HEK293 (cell line): Measurements from ENCODE around the gene HIPK4.

Experiments used
- CTCF ChIA-PET: fragments of 350-600 bp; formaldehyde crosslinking; extraction: SDS; loops from one replicate; lab custom pipeline; 2021; ENCODE audit warnings: antibody characterized with exemption; lab: Yijun Ruan, JAX
- POLR2A ChIA-PET: fragments of 300-600 bp; formaldehyde crosslinking; extraction: SDS; loops from one replicate; lab custom pipeline; 2020; ENCODE audit warnings: antibody characterized with exemption, inconsistent platforms; lab: Yijun Ruan, JAX
- H3K27ac ChIP-seq: fragments of 200-500 bp; sonication (Bioruptor generic); 2 replicates; pipeline ENCODE4 v1.5.1; 2014; ENCODE audit warnings: low read depth, low read length, control low read depth, inconsistent platforms; ENCODE audit errors: extremely low read depth
- H3K36me3 ChIP-seq, 2 experiments: fragments of 200-500 bp in 1 of 2; sonication (Bioruptor generic) in 1 of 2; 1 replicate in 1 of 2; 2 replicates in 1 of 2; pipeline ENCODE4 v1.5.1; 2014 to 2017; ENCODE audit warnings: inconsistent platforms in 2 of 2, low read length in 2 of 2; ENCODE audit not compliant: control insufficient read depth in 2 of 2, insufficient read depth in 1 of 2
- H3K4me1 ChIP-seq: fragments of 200-500 bp; sonication (Bioruptor generic); 2 replicates; pipeline ENCODE4 v1.5.1; 2014; ENCODE audit warnings: mild to moderate bottlenecking, low read length, inconsistent platforms; ENCODE audit not compliant: control insufficient read depth, insufficient read depth
- H3K4me3 ChIP-seq: 2 replicates; pipeline ENCODE4 v1.5.1; 2011; ENCODE audit warnings: low read depth, mild to moderate bottlenecking, control low read depth, low read length, moderate library complexity
- H3K9me3 ChIP-seq: fragments of 200-500 bp; sonication (Bioruptor generic); 2 replicates; pipeline ENCODE4 v1.5.1; 2014; ENCODE audit warnings: low read depth, low read length, inconsistent platforms; ENCODE audit not compliant: control insufficient read depth, insufficient read depth
- EGR2 ChIP-seq: fragments of 450-650 bp; formaldehyde crosslinking; IDR thresholded peaks from 2 replicates; pipeline ENCODE4 v1.5.1; 2016; ENCODE audit warnings: low read depth, missing biosample characterization, missing genetic modification characterization
- GLI2 ChIP-seq: fragments of 450-650 bp; formaldehyde crosslinking; IDR thresholded peaks from 2 replicates; pipeline ENCODE4; 2017; ENCODE audit warnings: missing biosample characterization, missing genetic modification characterization, low read depth, borderline replicate concordance
- GLIS1 ChIP-seq: fragments of 450-650 bp; formaldehyde crosslinking; IDR thresholded peaks from 2 replicates; pipeline ENCODE4 v1.5.1; 2016; ENCODE audit warnings: missing biosample characterization, missing genetic modification characterization
- GLIS2 ChIP-seq: fragments of 450-650 bp; formaldehyde crosslinking; IDR thresholded peaks from 2 replicates; pipeline ENCODE4 v1.5.1; 2016; ENCODE audit warnings: missing biosample characterization, missing genetic modification characterization
- INSM2 ChIP-seq: fragments of 450-650 bp; formaldehyde crosslinking; IDR thresholded peaks from 2 replicates; pipeline ENCODE4 v1.5.1; 2016; ENCODE audit warnings: missing biosample characterization, missing genetic modification characterization
- KLF1 ChIP-seq: fragments of 450-650 bp; formaldehyde crosslinking; IDR thresholded peaks from 2 replicates; pipeline ENCODE4 v1.5.1; 2016; ENCODE audit warnings: missing biosample characterization, missing genetic modification characterization
- RBAK ChIP-seq: fragments of 450-650 bp; formaldehyde crosslinking; IDR thresholded peaks from 2 replicates; pipeline ENCODE4 v1.5.1; 2016; ENCODE audit warnings: missing biosample characterization, missing genetic modification characterization
- SALL2 ChIP-seq: fragments of 450-650 bp; formaldehyde crosslinking; IDR thresholded peaks from 2 replicates; pipeline ENCODE4 v1.5.0; 2017; ENCODE audit warnings: missing biosample characterization, mild to moderate bottlenecking, missing genetic modification characterization, borderline replicate concordance
- TCF7L2 ChIP-seq: IDR thresholded peaks from 2 replicates; pipeline ENCODE4 v1.6.1; 2011; ENCODE audit warnings: low read depth, mild to moderate bottlenecking, inconsistent platforms, low read length, moderate library complexity, borderline replicate concordance
- ZBTB11 ChIP-seq: fragments of 450-650 bp; formaldehyde crosslinking; conservative IDR thresholded peaks from 2 replicates; pipeline ENCODE4 v1.5.1; 2016; ENCODE audit warnings: low read depth, missing biosample characterization, missing genetic modification characterization
- ZBTB44 ChIP-seq: fragments of 450-650 bp; IDR thresholded peaks from 2 replicates; pipeline ENCODE4 v1.5.1; 2018; ENCODE audit warnings: missing biosample characterization, mild to moderate bottlenecking, missing genetic modification characterization
- ZBTB7A ChIP-seq: fragments of 450-650 bp; formaldehyde crosslinking; IDR thresholded peaks from 2 replicates; pipeline ENCODE4 v1.5.1; 2016; ENCODE audit warnings: low read depth, missing biosample characterization, missing genetic modification characterization
- ZNF114 ChIP-seq: fragments of 450-650 bp; formaldehyde crosslinking; IDR thresholded peaks from 2 replicates; pipeline ENCODE4 v1.5.0; 2017; ENCODE audit warnings: missing biosample characterization, missing genetic modification characterization
- ZNF132 ChIP-seq: fragments of 450-650 bp; formaldehyde crosslinking; IDR thresholded peaks from 2 replicates; pipeline ENCODE4 v1.5.1; 2017; ENCODE audit warnings: missing biosample characterization, missing genetic modification characterization, borderline replicate concordance
- ZNF366 ChIP-seq: fragments of 450-650 bp; formaldehyde crosslinking; conservative IDR thresholded peaks from 2 replicates; pipeline ENCODE4 v1.5.1; 2016; ENCODE audit warnings: missing biosample characterization, missing genetic modification characterization
- ZNF391 ChIP-seq: fragments of 450-650 bp; formaldehyde crosslinking; IDR thresholded peaks from 2 replicates; pipeline ENCODE4 v1.5.1; 2016; ENCODE audit warnings: low read depth, missing biosample characterization, missing genetic modification characterization, borderline replicate concordance
- ZNF423 ChIP-seq: fragments of 450-650 bp; formaldehyde crosslinking; IDR thresholded peaks from 2 replicates; pipeline ENCODE4 v1.5.1; 2016; ENCODE audit warnings: missing biosample characterization, missing genetic modification characterization
- ZNF580 ChIP-seq: fragments of 450-650 bp; formaldehyde crosslinking; IDR thresholded peaks from 2 replicates; pipeline ENCODE4 v1.5.1; 2016; ENCODE audit warnings: missing biosample characterization, missing genetic modification characterization
- ZNF585B ChIP-seq: fragments of 450-650 bp; formaldehyde crosslinking; IDR thresholded peaks from 2 replicates; pipeline ENCODE4 v1.5.1; 2016; ENCODE audit warnings: missing biosample characterization, missing genetic modification characterization
- ZNF610 ChIP-seq: fragments of 450-650 bp; formaldehyde crosslinking; IDR thresholded peaks from 2 replicates; pipeline ENCODE4 v1.5.1; 2016; ENCODE audit warnings: missing biosample characterization, missing genetic modification characterization, borderline replicate concordance
- ZNF639 ChIP-seq: fragments of 450-650 bp; formaldehyde crosslinking; IDR thresholded peaks from 2 replicates; pipeline ENCODE4 v1.5.1; 2016; ENCODE audit warnings: missing biosample characterization, missing genetic modification characterization
- ZNF664 ChIP-seq: fragments of 450-650 bp; formaldehyde crosslinking; IDR thresholded peaks from 2 replicates; pipeline ENCODE4 v1.5.1; 2016; ENCODE audit warnings: missing biosample characterization, missing genetic modification characterization
- ZNF701 ChIP-seq: fragments of 450-650 bp; formaldehyde crosslinking; IDR thresholded peaks from 2 replicates; pipeline ENCODE4 v1.5.1; 2016; ENCODE audit warnings: missing biosample characterization, missing genetic modification characterization
- ZNF777 ChIP-seq: fragments of 450-650 bp; formaldehyde crosslinking; IDR thresholded peaks from 2 replicates; pipeline ENCODE4 v1.5.1; 2017; ENCODE audit warnings: missing biosample characterization, missing genetic modification characterization, borderline replicate concordance
- ZSCAN30 ChIP-seq: fragments of 450-650 bp; IDR thresholded peaks from 2 replicates; pipeline ENCODE4 v1.5.1; 2018; ENCODE audit warnings: missing biosample characterization, mild to moderate bottlenecking, missing genetic modification characterization, moderate library complexity

Gene HIPK4

GRCh38 chr19:40403262-40403984, 13.4 kb upstream of the HIPK4 start (continued):
- TF ChIP-seq ZBTB7A (peak; percentile 64; the same call in 1 of the 2 replicates), ZSCAN30 (peak; percentile 64), ZNF701 (tag by site-specific recombination) (no peak), ZNF132 (no peak), GLIS1 (tag by site-specific recombination) (peak; percentile 50; the same call in 1 of the 2 replicates), RBAK (no peak; the same call in 1 of the 2 replicates), ZNF777 (tag by site-specific recombination) (no peak), INSM2 (tag by site-specific recombination) (peak; percentile 72), ZNF580 (peak; percentile 98), SALL2 (tag by site-specific recombination) (no peak), ZNF366 (tag by site-specific recombination) (peak; percentile 52), EGR2 (peak; percentile 76), ZNF639 (tag by site-specific recombination) (peak; percentile 92), GLIS2 (tag by site-specific recombination) (no peak; the same call in 1 of the 2 replicates)

- Histone ChIP-seq H3K4me1 (peaks cover 9% of the 10 kb centered on the region), H3K4me3 (no peak overlapping the region), H3K36me3 (no peaks in the 10 kb centered on the region; a peak in 1 of 3 replicates), H3K27ac (no peak overlapping the region), H3K9me3 (no peaks in the 10 kb centered on the region)
- CTCF ChIA-PET, result interaction anchor here (0.7 to 4.3 kb wide), 3 partner anchors 9 to 92 kb away, joined by 3 to 40 read pairs (median 5); no protein-coding TSS in a partner anchor
- POLR2A ChIA-PET, result interaction anchor here (0.6 to 1.2 kb wide), 3 partner anchors 21 to 35 kb away, joined by 3 to 6 read pairs (median 3); no protein-coding TSS in a partner anchor
- TF ChIP-seq ZNF664 (tag by site-specific recombination) (no peak), ZBTB11 (no peak), ZNF391 (tag by site-specific recombination) (no peak), GLI2 (tag by site-specific recombination) (no peak), ZNF585B (tag by site-specific recombination) (no peak), ZBTB44 (tag by site-specific recombination) (no peak), KLF1 (0 out of 2 replicates have a peak, but pooled peaks have one; percentile 22), TCF7L2 (no peak), ZNF114 (tag by site-specific recombination) (no peak), ZNF423 (tag by site-specific recombination) (no peak), ZNF610 (tag by site-specific recombination) (no peak)
These were observed 10.6 kb upstream of the HIPK4 start for GRCh38 chr19:40400559-40400958.
